ENCODE results near the gene WNT11.
"Not testable (repeated sequence)": the region's sequence is repeated elsewhere in the genome, so short reads cannot be mapped to it uniquely, and the experiment has no call there.

DNA sequence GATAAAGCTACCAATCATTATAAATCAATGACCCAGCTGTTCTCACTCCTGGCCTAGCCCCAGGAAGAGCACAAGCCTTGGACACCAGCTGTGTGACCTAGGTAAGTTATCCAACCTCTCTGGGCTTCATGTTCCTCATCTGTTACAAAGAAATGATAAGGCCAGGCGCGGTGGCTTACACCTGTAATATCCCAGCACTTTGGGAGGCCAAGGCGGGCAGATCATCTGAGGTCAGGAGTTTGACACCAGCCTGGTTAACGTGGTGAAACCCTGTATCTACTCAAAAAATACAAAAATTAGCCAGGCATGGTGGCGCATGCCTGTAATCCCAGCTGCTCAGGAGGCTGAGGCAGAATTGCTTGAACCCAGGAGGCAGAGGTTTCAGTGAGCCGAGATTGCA, 7.6 kb downstream of the WNT11 start:
- TF ChIP-seq, protein P1, sequence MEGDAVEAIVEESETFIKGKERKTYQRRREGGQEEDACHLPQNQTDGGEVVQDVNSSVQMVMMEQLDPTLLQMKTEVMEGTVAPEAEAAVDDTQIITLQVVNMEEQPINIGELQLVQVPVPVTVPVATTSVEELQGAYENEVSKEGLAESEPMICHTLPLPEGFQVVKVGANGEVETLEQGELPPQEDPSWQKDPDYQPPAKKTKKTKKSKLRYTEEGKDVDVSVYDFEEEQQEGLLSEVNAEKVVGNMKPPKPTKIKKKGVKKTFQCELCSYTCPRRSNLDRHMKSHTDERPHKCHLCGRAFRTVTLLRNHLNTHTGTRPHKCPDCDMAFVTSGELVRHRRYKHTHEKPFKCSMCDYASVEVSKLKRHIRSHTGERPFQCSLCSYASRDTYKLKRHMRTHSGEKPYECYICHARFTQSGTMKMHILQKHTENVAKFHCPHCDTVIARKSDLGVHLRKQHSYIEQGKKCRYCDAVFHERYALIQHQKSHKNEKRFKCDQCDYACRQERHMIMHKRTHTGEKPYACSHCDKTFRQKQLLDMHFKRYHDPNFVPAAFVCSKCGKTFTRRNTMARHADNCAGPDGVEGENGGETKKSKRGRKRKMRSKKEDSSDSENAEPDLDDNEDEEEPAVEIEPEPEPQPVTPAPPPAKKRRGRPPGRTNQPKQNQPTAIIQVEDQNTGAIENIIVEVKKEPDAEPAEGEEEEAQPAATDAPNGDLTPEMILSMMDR (IDR thresholded peaks at IDR 0.05): not testable (repeated sequence)
- not testable (repeated sequence) for TF ChIP-seq POLR2A (IDR thresholded peaks at IDR 0.05); POLR2AphosphoS5 (IDR thresholded peaks at IDR 0.05; ENCODE audit: insufficient read depth in 1 of 2, low read depth in 1 of 2)
